GM19438 (cell line): ENCODE results near the gene UBLCP1.
"Not testable (repeated sequence)": the region's sequence is repeated elsewhere in the genome, so short reads cannot be mapped to it uniquely, and the experiment has no call there.

Experiments
- ATAC-seq: cut with Tn5 transposase; IDR thresholded peaks from one replicate; pipeline ENCODE4 v1.9.1; 2021; ENCODE audit warnings: low read depth; ENCODE audit not compliant: unreplicated experiment

Gene UBLCP1

GRCh38 chr5:159244890-159245289, 18.2 kb upstream of the UBLCP1 start:
- ATAC-seq = no peak

GRCh38 chr5:159249158-159249557, 13.9 kb upstream of the UBLCP1 start:
- no peak for ATAC-seq

- no peak for ATAC-seq
Observed at GRCh38 chr5:159252195-159252594, 10.9 kb upstream of the UBLCP1 start.

DNA sequence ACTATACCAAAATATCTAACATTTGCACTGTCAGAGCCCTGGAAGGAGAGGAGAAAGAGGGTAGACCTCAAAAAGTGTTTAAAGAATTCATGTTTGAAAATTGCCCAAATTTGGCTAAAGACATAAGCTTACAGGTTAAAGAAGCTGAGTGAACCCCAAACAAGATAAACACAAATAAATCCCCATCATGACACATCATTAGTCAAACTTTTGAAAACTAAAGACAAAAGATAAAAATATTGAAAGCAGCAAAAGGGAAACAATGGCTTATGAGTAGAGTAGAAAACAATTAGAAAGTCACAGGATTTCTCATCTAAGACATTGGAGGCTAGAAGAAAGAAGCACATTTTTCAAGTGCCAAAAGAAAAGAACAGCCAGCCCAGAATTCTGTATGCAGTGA, 6.1 kb upstream of the UBLCP1 start:
- no peak for ATAC-seq

DNA sequence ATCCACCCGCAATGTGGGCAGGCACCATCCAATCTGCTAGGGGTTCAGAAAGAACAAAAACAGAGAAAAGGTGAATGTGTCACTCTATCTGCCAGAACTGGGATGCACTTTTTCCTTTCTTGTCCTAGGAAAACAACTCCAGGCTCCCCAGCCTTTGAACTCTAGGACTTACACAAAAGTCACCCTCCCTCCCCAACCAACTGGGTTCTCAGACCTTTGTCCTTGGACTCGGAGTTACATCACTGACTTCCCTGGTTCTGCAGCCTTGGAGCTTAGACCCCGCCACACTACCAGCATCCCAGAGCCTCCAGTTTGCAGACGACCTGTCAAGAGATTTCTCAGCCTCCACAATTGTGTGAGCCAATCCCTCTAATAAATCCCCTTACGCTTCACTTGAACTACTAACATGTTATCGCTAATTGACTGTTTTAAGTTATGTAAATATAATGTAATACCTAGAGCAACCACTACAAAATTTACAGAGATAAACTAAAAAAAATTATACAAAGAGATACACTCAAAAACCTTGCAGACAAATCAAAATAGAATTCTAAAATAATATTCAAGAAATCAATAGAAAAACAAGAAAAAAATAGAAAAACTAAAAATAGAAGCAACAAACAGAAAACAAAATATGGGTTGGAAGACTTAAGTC, 5.3 kb upstream of the UBLCP1 start:
- ATAC-seq = no peak

- no peak for ATAC-seq
Observed at GRCh38 chr5:159258361-159258760, 4.7 kb upstream of the UBLCP1 start.

- ATAC-seq = not testable (repeated sequence)
Observed at GRCh38 chr5:159260212-159260611, 2.9 kb upstream of the UBLCP1 start.

DNA sequence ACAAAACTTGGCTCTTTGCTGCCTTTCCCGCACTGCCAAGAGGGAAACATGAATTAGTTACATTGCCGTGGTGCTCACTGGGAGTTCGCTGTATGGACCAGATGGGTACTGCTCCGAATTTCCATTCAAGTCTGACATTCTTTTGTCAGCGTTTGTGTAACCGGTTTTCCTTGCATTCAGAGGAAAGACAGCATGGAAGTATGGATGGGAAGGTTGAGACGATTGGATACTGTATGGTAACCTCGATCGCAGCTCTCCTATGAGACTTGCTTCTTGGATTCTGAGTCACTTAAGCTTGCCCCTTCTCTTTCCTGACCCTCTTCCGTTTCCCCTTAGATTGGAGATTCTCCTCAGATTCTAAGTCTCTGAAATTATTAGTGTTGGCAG, 625 bp upstream of the UBLCP1 start:
- ATAC-seq = no peak

GRCh38 chr5:159263569-159263905, 447 bp downstream of the UBLCP1 start:
- ATAC-seq = peak; percentile 17

DNA sequence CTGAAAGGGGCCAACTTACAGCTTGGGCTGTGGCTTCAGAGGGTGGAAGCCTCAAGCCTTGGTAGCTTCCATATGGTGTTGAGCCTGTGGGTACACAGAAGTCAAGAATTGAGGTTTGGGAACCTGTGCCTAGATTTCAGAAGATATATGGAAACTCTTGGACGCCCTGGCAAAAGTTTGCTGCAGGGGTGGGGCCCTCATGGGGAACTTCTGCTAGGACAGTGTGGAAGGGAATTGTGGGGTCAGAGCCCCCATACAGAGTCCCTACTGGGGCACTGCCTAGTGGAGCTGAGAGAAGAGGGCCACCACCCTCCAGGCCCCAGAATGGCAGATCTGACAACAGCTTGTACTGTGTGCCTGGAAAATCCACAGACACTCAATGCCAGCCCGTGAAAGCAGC, 3.7 kb downstream of the UBLCP1 start:
- not testable (repeated sequence) for ATAC-seq

GRCh38 chr5:159269723-159270122, 6.6 kb downstream of the UBLCP1 start:
- ATAC-seq = no peak

GRCh38 chr5:159273923-159274322, 10.8 kb downstream of the UBLCP1 start:
- ATAC-seq = no peak

DNA sequence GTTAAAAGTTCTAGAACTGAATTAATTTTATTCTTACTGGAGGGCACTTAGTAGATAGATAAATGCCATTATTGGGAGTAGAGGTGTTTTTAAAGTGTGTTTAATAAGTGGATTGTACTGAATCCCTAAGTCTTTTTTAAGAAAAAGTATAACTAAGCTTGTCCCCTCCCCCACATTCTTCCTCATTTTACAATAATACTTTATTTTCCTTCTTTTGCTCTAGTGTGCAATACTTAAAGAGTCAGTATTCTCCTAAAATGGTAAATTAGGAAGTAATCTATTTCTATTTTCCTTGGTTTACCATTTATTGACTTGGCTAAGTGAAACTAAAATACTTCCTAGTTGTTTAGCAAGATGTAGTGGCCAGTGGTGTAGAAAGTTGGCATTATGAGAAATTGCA, 11.6 kb downstream of the UBLCP1 start:
- ATAC-seq = no peak

- ATAC-seq = no peak
Observed at GRCh38 chr5:159286420-159287035, 23.4 kb downstream of the UBLCP1 start.

DNA sequence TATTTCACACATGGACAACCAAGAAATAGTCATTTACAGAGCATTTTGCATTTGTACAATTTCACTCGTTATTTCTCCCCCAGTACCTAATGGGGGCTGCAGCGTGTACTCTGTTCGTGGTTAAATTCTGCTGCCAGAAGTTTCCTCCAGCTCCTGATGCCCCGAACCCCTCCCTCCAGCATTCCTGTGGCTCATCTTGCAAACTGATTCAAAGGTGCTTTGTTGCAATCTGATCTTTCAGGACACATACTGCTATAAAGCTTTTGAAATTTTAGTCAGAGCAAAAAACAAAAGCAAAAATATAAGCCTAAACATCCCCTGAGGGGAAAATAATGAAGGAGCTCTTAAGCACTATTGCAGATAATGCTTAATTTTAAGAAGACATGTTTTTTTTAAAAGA, 27.7 kb downstream of the UBLCP1 start:
- no peak for ATAC-seq

GRCh38 chr5:159294921-159295320, 31.8 kb downstream of the UBLCP1 start:
- no peak for ATAC-seq

- not testable (repeated sequence) for ATAC-seq
Observed at GRCh38 chr5:159297300-159297699, 34.2 kb downstream of the UBLCP1 start.

DNA sequence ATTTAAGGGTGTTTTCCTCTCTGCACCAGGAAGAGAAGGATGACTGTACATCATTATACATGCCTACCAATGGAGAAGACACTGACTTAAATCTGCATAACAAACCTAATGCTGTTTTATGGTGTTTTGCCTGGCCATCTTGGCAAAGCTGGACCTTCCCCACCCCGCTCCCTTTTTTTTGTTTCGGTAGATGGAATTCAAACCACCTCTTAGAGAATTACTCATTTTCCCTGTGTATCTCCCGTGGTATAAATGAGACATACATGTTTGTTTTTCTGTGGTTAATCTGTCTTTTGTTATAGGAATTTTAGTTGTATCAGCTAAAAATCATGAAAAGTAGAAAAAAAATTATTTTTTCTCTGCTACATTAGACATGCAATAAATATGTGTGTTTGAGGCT, 38.4 kb downstream of the UBLCP1 start:
- ATAC-seq = no peak

GRCh38 chr5:159301929-159302860, 39.1 kb downstream of the UBLCP1 start:
- not testable (repeated sequence) for ATAC-seq

- ATAC-seq = no peak
Observed at GRCh38 chr5:159303286-159303685, 40.2 kb downstream of the UBLCP1 start.

DNA sequence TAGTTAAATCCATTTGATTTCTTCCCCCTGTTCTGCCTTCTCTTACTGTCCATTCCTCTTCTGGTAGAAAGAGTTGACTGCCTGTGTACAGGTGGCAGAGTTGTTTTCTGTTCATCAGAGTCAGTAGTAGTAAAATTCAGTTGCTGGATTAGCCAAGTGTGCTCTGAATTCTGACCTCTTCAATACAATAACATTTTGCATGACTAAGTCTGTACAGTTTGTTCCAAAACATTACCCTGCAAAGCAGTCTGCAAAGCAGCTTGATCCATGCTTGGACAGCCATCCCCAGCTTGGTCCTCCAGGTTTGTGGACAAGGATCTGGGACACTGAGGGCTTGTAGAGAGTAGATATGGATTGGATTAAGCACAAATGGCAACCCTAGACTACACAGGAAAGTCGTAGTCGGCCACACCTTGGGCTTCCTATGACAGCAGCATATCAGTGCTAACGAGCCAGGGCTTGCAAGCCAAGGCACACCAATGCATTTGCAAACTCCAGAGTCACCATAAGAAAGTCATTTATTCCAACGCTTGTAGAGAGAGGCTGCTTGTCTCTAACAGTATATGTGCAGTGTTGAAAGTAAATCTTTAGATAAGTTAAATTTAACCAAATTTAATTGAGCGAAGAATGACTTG, 42.0 kb downstream of the UBLCP1 start:
- no peak for ATAC-seq
